ENCODE measurements around the gene C1QC.

The C1QC gene

GRCh38 chr1:22681556-22682276 is 38.3 kb downstream of the C1QC start:
- no peak for DNase-seq

- DNase-seq = no peak
Measured at GRCh38 chr1:22683547-22683946, 40.1 kb downstream of the C1QC start.

GRCh38 chr1:22685591-22686059 is 42.2 kb downstream of the C1QC start:
- no peak for DNase-seq

- DNase-seq = no peak
Measured at GRCh38 chr1:22687191-22687590, 43.8 kb downstream of the C1QC start.

- DNase-seq = no peak
Measured at GRCh38 chr1:22688466-22688865, 45.0 kb downstream of the C1QC start.

- DNase-seq = no peak
Measured at GRCh38 chr1:22689505-22689904, 46.1 kb downstream of the C1QC start.

GRCh38 chr1:22691031-22691753 is 47.8 kb downstream of the C1QC start:
- DNase-seq = no peak

GRCh38 chr1:22694172-22694571 is 50.7 kb downstream of the C1QC start:
- no peak for DNase-seq

GRCh38 chr1:22696610-22697009 is 53.2 kb downstream of the C1QC start:
- no peak for DNase-seq
